Gastroesophageal sphincter (tissue), 4 donors: Measurements from ENCODE around the gene ENOX1. TPM values are rescaled to one million over a fixed set of nuclear protein-coding genes. Genes with fewer than 3 reads are reported as not detected.

Experiments
- ATAC-seq: fragments of 150-250 bp; one replicate; pipeline ENCODE4 v1.9.1; 2016; ENCODE audit warnings: mild to moderate bottlenecking, moderate library complexity
- H3K27ac ChIP-seq, 4 donors: fragments of 200-600 bp; sonication (generic) in 3 of 4; 1 replicate in 3 of 4; 2 replicates in 1 of 4; pipeline ENCODE4 v1.5.1; 2016 to 2019
- H3K27me3 ChIP-seq: fragments of 200-600 bp; sonication (generic); one replicate; pipeline ENCODE4 v1.5.1; 2019
- H3K36me3 ChIP-seq, 2 donors: fragments of 200-600 bp; sonication (generic); one replicate each; pipeline ENCODE4 v1.5.1; 2019; ENCODE audit warnings: control low read depth in 1 of 2
- H3K4me1 ChIP-seq, 3 donors: fragments of 200-600 bp; sonication (generic); 1 replicate in 2 of 3; 2 replicates in 1 of 3; pipeline ENCODE4 v1.5.1; 2016 to 2019; ENCODE audit warnings: control low read depth in 2 of 3
- H3K4me3 ChIP-seq, 2 donors: fragments of 200-600 bp; sonication (generic); one replicate each; pipeline ENCODE4 v1.5.1; 2019; ENCODE audit warnings: mild to moderate bottlenecking in 1 of 2, moderate library complexity in 1 of 2
- H3K9me3 ChIP-seq, 3 donors: fragments of 200-600 bp; sonication (generic); one replicate each; pipeline ENCODE4 v1.5.1; 2017 to 2019; ENCODE audit warnings: control low read depth in 2 of 3
- EP300 ChIP-seq: sonication (generic); formaldehyde crosslinking; IDR thresholded peaks from one replicate; pipeline ENCODE4 v1.6.1; 2017; ENCODE audit warnings: antibody characterized with exemption, mild to moderate bottlenecking
- POLR2A ChIP-seq, 2 donors: fragments of 450-650 bp; IDR thresholded peaks; one replicate each; pipeline ENCODE4 v1.6.1; 2017; ENCODE audit warnings: antibody characterized with exemption in 2 of 2, mild to moderate bottlenecking in 2 of 2, moderate library complexity in 1 of 2
- POLR2AphosphoS5 ChIP-seq: sonication (generic); formaldehyde crosslinking; IDR thresholded peaks from one replicate; pipeline ENCODE4 v1.6.1; 2017; ENCODE audit warnings: antibody characterized with exemption
- WGBS, 2 donors: methylation state at CpG; one replicate each; pipeline ENCODE4 v1.1.5; 2018; ENCODE audit warnings: low coverage in 1 of 2; 5-methylcytosine and 5-hydroxymethylcytosine counted together
- total RNA-seq, 4 donors: library from RNA; depleted of rRNA; stranded (reverse); fragments of >200 nt; gene quantifications; one replicate each; pipeline ENCODE4 v1.1.0, GENCODE V29; 2016
- TF ChIP-seq, protein P1 (sequence below), 4 experiments: fragments of 200-600 bp in 2 of 4; fragments of 450-650 bp in 2 of 4; sonication (generic) in 1 of 4; IDR thresholded peaks; one replicate each; pipeline ENCODE4 v1.5.1; 2017 to 2019; ENCODE audit warnings: antibody characterized with exemption in 4 of 4, mild to moderate bottlenecking in 2 of 4, moderate library complexity in 2 of 4

Gene ENOX1
- total RNA-seq, 4 donors from 2014 or later = 1.8 to 11.6 (median 9.4) TPM

DNA sequence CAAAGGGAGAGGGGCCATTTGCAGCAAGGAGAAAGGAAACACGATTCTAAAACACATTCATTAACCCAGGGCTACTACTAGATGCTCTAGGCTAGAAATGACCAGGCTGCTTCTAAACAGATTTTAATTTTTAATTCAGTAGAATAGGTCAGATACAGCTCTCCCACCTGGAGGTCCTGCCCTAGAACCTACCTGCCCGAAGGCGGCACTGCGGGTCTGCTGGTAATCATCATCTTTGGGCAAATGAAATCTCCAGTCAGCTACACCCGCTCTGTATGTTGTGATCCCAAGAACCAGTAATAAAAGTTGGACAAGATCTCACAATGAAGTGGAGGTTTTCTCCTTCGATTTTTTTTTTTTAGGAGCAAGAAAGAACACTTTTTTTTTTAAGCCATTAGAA, 345.3 kb downstream of the ENOX1 start:
- ATAC-seq = no peak
- whole genome bisulfite sequencing, 2 donors = 81 to 90% methylated on average over 5 of the region's 6 CpGs

DNA sequence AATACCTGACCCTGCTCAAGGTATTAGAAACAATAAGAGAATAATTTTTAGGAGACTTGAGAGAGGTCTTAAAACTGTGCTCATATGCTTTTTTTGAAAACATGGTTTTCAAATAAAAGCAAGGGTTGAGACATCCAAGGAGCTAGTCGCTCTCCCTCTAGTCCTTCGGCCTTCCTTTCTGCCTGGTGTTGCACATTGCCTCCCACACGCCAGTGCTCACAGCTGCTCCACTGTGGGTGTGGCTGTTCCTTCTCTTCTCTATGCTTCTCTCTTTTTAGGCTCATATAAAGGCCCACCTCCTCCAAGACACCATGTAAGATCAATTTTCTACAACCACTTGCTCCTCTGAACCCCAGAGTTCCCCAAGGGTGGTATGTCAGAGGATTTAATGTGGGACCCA, 352.6 kb downstream of the ENOX1 start:
- WGBS, 2 donors = 78 to 84% methylated on average over 3 of the region's 3 CpGs
- no peak for ATAC-seq
- Histone ChIP-seq H3K27ac (no peak overlapping the region), H3K4me3 (no peak overlapping the region), H3K27me3 (no peaks in the 10 kb centered on the region), H3K9me3 (no peaks in the 10 kb centered on the region), H3K36me3 (no peaks in the 10 kb centered on the region), H3K4me1 (no peaks in the 10 kb centered on the region)
- TF ChIP-seq EP300 (no peak), POLR2AphosphoS5 (no peak), POLR2A (IDR thresholded peaks at IDR 0.05) (no peak)
- TF ChIP-seq, protein P1, sequence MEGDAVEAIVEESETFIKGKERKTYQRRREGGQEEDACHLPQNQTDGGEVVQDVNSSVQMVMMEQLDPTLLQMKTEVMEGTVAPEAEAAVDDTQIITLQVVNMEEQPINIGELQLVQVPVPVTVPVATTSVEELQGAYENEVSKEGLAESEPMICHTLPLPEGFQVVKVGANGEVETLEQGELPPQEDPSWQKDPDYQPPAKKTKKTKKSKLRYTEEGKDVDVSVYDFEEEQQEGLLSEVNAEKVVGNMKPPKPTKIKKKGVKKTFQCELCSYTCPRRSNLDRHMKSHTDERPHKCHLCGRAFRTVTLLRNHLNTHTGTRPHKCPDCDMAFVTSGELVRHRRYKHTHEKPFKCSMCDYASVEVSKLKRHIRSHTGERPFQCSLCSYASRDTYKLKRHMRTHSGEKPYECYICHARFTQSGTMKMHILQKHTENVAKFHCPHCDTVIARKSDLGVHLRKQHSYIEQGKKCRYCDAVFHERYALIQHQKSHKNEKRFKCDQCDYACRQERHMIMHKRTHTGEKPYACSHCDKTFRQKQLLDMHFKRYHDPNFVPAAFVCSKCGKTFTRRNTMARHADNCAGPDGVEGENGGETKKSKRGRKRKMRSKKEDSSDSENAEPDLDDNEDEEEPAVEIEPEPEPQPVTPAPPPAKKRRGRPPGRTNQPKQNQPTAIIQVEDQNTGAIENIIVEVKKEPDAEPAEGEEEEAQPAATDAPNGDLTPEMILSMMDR (IDR thresholded peaks at IDR 0.05) = no peak

More for the DNA sequence above, 345.3 kb downstream of the ENOX1 start:
- TF ChIP-seq POLR2AphosphoS5 = no peak
- TF ChIP-seq, protein P1 (IDR thresholded peaks at IDR 0.05) = no peak
- TF ChIP-seq POLR2A (IDR thresholded peaks at IDR 0.05) = no peak
- no peak for TF ChIP-seq EP300
- Histone ChIP-seq H3K4me3 (no peak overlapping the region), H3K36me3 (no peaks in the 10 kb centered on the region), H3K9me3 (no peaks in the 10 kb centered on the region), H3K4me1 (peaks cover 0 to 2% (median 0%) of the 10 kb centered on the region in 3 donors), H3K27ac (no peak overlapping the region), H3K27me3 (no peaks in the 10 kb centered on the region)

DNA sequence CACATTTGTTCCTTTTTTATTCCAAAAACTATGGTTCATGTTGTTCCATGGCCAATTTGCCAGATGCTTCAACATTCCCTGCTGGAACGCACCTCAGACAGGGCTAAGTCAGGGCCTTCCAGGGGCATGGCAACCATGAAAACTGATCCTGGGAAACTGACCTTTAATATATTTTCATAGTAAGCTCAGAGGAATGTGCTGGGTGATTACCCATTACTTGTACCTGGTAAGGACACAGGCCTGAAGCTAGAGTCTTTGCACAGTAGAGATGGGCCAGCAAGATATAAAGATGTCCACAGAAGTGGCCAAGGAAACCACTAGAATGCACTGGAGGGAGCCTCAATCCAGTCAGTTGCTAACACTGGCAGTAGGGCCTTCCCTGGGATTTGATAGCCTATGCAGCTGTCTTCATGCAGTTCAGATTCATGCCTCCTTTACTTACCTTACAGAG, 353.1 kb downstream of the ENOX1 start:
- no peak for ATAC-seq
- no peak overlapping the region for H3K4me3 ChIP-seq
- 63 to 67% methylated on average over 1 of the region's 1 CpG for WGBS, 2 donors
- H3K27ac ChIP-seq = no peak overlapping the region
- TF ChIP-seq, protein P1 (IDR thresholded peaks at IDR 0.05) = no peak
- no peaks in the 10 kb centered on the region for H3K36me3 ChIP-seq
- H3K27me3 ChIP-seq = no peaks in the 10 kb centered on the region
- H3K9me3 ChIP-seq = no peaks in the 10 kb centered on the region
- no peaks in the 10 kb centered on the region for H3K4me1 ChIP-seq

DNA sequence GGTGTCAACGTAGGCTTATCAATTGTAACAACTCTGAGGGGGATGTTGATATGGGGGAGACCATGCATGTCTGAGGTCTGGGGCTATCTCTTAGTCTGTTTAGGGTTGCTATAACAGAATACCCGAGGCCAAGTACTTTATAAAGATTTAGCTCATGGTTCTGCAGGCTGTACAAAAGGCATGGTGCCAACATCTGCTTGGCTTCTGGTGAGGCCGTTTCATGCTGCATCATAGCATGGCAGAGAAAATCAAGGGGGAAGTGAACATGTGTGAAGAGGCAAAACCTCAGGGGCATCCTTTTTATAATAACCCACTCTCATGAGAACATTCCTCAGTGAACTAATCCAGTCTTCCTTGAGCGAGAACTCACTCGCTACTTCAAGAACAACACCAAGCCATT, 353.8 kb downstream of the ENOX1 start:
- H3K27ac ChIP-seq = no peak overlapping the region
- no peaks in the 10 kb centered on the region for H3K27me3 ChIP-seq
- no peak overlapping the region for H3K4me3 ChIP-seq
- 87 to 89% methylated on average over 3 to 5 of the region's 5 CpGs for WGBS, 2 donors
- ATAC-seq = no peak
- no peaks in the 10 kb centered on the region for H3K4me1 ChIP-seq
- H3K9me3 ChIP-seq = no peaks in the 10 kb centered on the region
- TF ChIP-seq POLR2AphosphoS5 (no peak), EP300 (no peak), POLR2A (IDR thresholded peaks at IDR 0.05) (no peak)
- TF ChIP-seq, protein P1 (IDR thresholded peaks at IDR 0.05) = no peak
- no peaks in the 10 kb centered on the region for H3K36me3 ChIP-seq

DNA sequence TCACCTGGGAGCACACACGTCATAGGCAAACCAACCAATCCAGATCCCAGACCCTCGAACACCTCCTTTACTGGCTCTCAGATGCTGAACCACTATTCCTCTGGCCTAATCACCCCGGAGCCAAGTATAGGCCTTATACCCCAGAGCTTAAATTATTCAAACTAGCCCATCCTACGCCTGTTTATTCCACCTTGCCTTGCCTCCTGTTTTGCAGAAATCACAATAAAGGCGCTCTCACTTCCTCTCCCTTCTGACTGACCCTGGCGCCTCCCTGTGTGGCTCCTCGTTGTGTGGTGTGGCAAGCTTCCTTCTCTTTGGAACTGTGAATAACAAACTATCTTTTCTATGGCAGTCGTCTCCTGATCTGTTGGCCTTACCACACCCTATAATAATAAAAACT, 354.9 kb downstream of the ENOX1 start:
- Histone ChIP-seq H3K27me3 (no peaks in the 10 kb centered on the region), H3K27ac (no peak overlapping the region), H3K36me3 (no peaks in the 10 kb centered on the region), H3K9me3 (no peaks in the 10 kb centered on the region), H3K4me1 (no peaks in the 10 kb centered on the region), H3K4me3 (no peak overlapping the region)
- ATAC-seq = no peak
- WGBS, 2 donors = 86 to 89% methylated on average over 7 to 8 of the region's 8 CpGs
- no peak for TF ChIP-seq POLR2A (IDR thresholded peaks at IDR 0.05)
- TF ChIP-seq, protein P1 (IDR thresholded peaks at IDR 0.05) = no peak
- no peak for TF ChIP-seq POLR2AphosphoS5
- no peak for TF ChIP-seq EP300
